AG04449 (cell line): ENCODE measurements around the gene PPT1.
"Not testable (repeated sequence)": the region's sequence is repeated elsewhere in the genome, so short reads cannot be mapped to it uniquely, and the experiment has no call there.

Experiments used
- CTCF ChIA-PET: fragments of 350-600 bp; formaldehyde crosslinking; extraction: SDS; loops from one replicate; lab custom pipeline; 2021; ENCODE audit warnings: antibody characterized with exemption; lab: Yijun Ruan, JAX
- POLR2A ChIA-PET: fragments of 400-600, 350-600 bp; formaldehyde crosslinking; extraction: SDS; loops from one replicate; lab custom pipeline; 2020; ENCODE audit warnings: antibody characterized with exemption, inconsistent platforms; lab: Yijun Ruan, JAX
- DNase-seq: peaks from one replicate; pipeline ENCODE4 v3.0.0-alpha.2; 2010; ENCODE audit warnings: low read depth, low spot score
- H3K4me3 ChIP-seq: 2 replicates; pipeline ENCODE4 v1.5.1; 2011; ENCODE audit warnings: low read depth, mild to moderate bottlenecking, control low read depth, low read length
- CTCF ChIP-seq: IDR thresholded peaks from one replicate; pipeline ENCODE4 v1.5.1; 2011; ENCODE audit warnings: mild to moderate bottlenecking, moderate library complexity, low read length, control low read depth, inconsistent platforms; ENCODE audit not compliant: insufficient read depth; ENCODE audit errors: missing control alignments

Gene PPT1

GRCh38 chr1:40040511-40041465, 56.3 kb downstream of the PPT1 start, which contains the start of gene CAP1:
CAP1 (plus strand) TSS chr1:40040729; CDS start chr1:40059347, 18,618 bp downstream.
- CTCF ChIA-PET = interaction anchor here (0.8 to 1.7 kb wide), 6 partner anchors 8 to 138 kb away, joined by 3 to 9 read pairs (median 4); no protein-coding TSS in a partner anchor
- no peak for TF ChIP-seq CTCF
- POLR2A ChIA-PET = interaction anchor here (0.6 to 1.2 kb wide), 5 partner anchors 9 to 26 kb away, joined by 3 to 4 read pairs (median 4); no protein-coding TSS in a partner anchor
- H3K4me3 ChIP-seq = peak within 1 kb of the TSS; percentile 98
- peak; percentile 85 for DNase-seq

DNA sequence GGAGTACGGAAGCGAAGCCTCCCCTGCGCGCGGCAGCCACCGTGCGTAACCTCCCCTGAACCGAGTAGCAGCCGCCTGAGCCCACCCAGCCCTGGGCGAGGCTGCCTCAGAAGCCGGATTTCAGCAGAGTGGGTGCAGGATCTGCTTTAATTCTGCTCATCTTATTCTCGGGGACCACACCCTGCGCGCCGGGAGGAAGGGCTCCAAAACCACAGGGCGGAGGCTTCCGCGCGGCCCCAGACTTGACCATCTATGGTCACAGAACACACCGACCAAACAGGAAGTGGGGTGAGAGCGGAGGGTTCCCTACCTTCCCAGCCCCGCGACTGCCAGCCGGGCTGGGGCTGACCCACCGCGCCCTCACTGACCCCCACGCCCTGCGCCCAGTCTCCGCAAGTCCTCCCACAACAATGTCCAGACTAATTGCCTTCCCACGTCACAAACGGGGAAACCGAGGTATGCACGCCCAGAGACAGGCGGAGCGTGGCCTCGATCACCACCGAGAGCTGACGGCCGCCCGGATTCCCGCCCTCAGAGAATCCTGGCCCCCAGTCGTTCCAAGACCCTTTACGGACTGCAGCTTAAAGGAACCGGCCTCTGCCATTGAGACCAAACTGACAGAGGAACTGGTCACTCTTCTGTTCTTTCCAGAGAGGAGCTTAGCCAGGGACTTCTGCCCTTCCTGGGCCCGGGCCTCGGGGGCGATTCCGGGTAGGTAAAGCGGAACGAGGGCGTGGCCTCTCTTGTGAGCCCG, 57.1 kb downstream of the PPT1 start:
- TF ChIP-seq CTCF = no peak
- H3K4me3 ChIP-seq = peak overlapping the region; percentile 83
- no peak for DNase-seq
- POLR2A ChIA-PET = interaction anchor here (0.7 to 1.2 kb wide), 4 partner anchors 10 to 12 kb away, joined by 4 read pairs; no protein-coding TSS in a partner anchor
- CTCF ChIA-PET = interaction anchor here (0.8 to 1.2 kb wide), 6 partner anchors 9 to 241 kb away, joined by 3 to 4 read pairs (median 3); no protein-coding TSS in a partner anchor

GRCh38 chr1:40039245-40039756, 57.8 kb downstream of the PPT1 start:
- ChIA-PET CTCF (interaction anchor here (0.9 to 1.0 kb wide), 2 partner anchors 9 to 240 kb away, joined by 3 to 4 read pairs; no protein-coding TSS in a partner anchor), POLR2A (interaction anchor here (0.8 kb wide), 1 partner anchor 11 kb away, joined by 4 read pairs; no protein-coding TSS in a partner anchor)
- H3K4me3 ChIP-seq = peak overlapping the region; percentile 83
- no peak for DNase-seq
- no peak for TF ChIP-seq CTCF

GRCh38 chr1:40038697-40039096, 58.4 kb downstream of the PPT1 start:
- no peak for DNase-seq
- no peak overlapping the region for H3K4me3 ChIP-seq
- no peak for TF ChIP-seq CTCF
- POLR2A ChIA-PET = no interaction called here
- CTCF ChIA-PET = interaction anchor here (0.9 to 1.1 kb wide), 3 partner anchors 8 to 240 kb away, joined by 3 to 4 read pairs (median 3); no protein-coding TSS in a partner anchor

DNA sequence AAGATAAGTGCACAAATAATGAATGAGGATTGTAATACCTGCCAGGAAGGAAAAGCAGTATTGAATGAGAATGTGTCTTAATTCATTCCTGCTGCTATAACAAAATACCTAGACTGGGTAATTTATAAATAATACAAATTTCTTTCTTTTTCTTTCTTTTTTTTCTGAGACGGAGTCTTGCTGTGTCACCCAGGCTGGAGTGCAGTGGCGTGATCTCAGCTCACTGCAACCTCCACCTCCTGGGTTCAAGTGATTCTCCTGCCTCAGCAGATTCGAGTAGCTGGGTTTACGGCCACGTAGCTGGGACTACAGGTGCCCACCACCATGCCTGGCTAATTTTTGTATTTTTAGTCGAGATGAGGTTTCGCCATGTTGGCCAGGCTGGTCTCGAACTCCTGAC, 59.8 kb downstream of the PPT1 start:
- DNase-seq, H3K4me3 ChIP-seq, POLR2A ChIA-PET: not testable (repeated sequence)
- CTCF ChIA-PET = interaction anchor here (0.7 to 1.9 kb wide), 4 partner anchors 10 to 135 kb away, joined by 3 to 8 read pairs (median 5); partner anchors contain the start of gene MYCL

GRCh38 chr1:40036574-40036973, 60.5 kb downstream of the PPT1 start:
- ChIA-PET CTCF (interaction anchor here (1.9 kb wide), 1 partner anchor 117 kb away, joined by 8 read pairs; no protein-coding TSS in a partner anchor), POLR2A (no interaction called here)
- DNase-seq = no peak

More at GRCh38 chr1:40036574-40036973, 60.5 kb downstream of the PPT1 start:
- no peak for TF ChIP-seq CTCF
- no peak overlapping the region for H3K4me3 ChIP-seq
